HepG2 (cell line): Measurements from ENCODE around the gene RUNX3. TPM values are rescaled to one million over a fixed set of nuclear protein-coding genes. Genes with fewer than 3 reads are reported as not detected.
A peak's percentile ranks its signal among the peaks of the same experiment; 100 is the strongest.

Source experiments
- HNRNPLL ChIP-seq: fragments of 200-400 bp; formaldehyde crosslinking; IDR thresholded peaks from 2 replicates; pipeline ENCODE4 v1.6.1; 2017; ENCODE audit warnings: mild to moderate bottlenecking, low read depth, low read length; ENCODE audit not compliant: poor library complexity, severe bottlenecking
- KLF13 ChIP-seq: sonication (generic); formaldehyde crosslinking; IDR thresholded peaks from 2 replicates; pipeline ENCODE4 v1.4.0; 2020; ENCODE audit warnings: mild to moderate bottlenecking, missing genetic modification reagents
- MIER2 ChIP-seq: IDR thresholded peaks from 2 replicates; pipeline ENCODE4 v1.6.1; 2016; ENCODE audit warnings: missing biosample characterization, missing genetic modification reagents
- PLRG1 ChIP-seq: fragments of 450-650 bp; conservative IDR thresholded peaks from 2 replicates; pipeline ENCODE4 v1.6.1; 2016
- SRSF1 ChIP-seq: fragments of 200-400 bp; formaldehyde crosslinking; optimal IDR thresholded peaks from 2 replicates; pipeline ENCODE3; 2017; ENCODE audit warnings: mild to moderate bottlenecking, low read depth, low read length, moderate library complexity
- THAP11 ChIP-seq: IDR thresholded peaks from 2 replicates; pipeline ENCODE4 v1.6.1; 2016; ENCODE audit warnings: missing biosample characterization, missing genetic modification reagents
- ZNF101 ChIP-seq: sonication (generic); formaldehyde crosslinking; IDR thresholded peaks from 2 replicates; pipeline ENCODE4 v1.4.0; 2020; ENCODE audit warnings: mild to moderate bottlenecking, low read depth, missing genetic modification reagents, borderline replicate concordance
- ZNF431 ChIP-seq: sonication (generic); formaldehyde crosslinking; IDR thresholded peaks from 2 replicates; pipeline ENCODE4 v1.9.0; 2022; ENCODE audit warnings: missing genetic modification reagents, low read depth, mild to moderate bottlenecking, borderline replicate concordance
- ZNF703 ChIP-seq: sonication (generic); formaldehyde crosslinking; IDR thresholded peaks from 2 replicates; pipeline ENCODE4 v1.5.1; 2020; ENCODE audit warnings: missing genetic modification reagents, mild to moderate bottlenecking, moderate library complexity, borderline replicate concordance
- ZNF75D ChIP-seq: sonication (generic); formaldehyde crosslinking; IDR thresholded peaks from 2 replicates; pipeline ENCODE4 v1.8.1; 2023; ENCODE audit warnings: missing genetic modification reagents, mild to moderate bottlenecking, borderline replicate concordance
- polyA plus RNA-seq, 8 experiments: library from polyadenylated mRNA; depleted of rRNA in 3 of 8; stranded (reverse) in 7 of 8; unstranded in 1 of 8; fragments of >200 nt; fragmentation: Illumina TruSeq in 4 of 8; extraction: Trizol in 4 of 8; gene quantifications; 2 replicates each; pipeline versions ENCODE4 v1.2.1 to v1.2.3, GENCODE V29; 2011 to 2016; ENCODE audit warnings: low read depth in 4 of 8, missing spikeins in 1 of 8, mixed read lengths in 1 of 8; ENCODE audit not compliant: insufficient read depth in 1 of 8
- total RNA-seq, 5 experiments: library from RNA; depleted of rRNA; stranded (reverse); fragments of >200 nt; fragmentation: Illumina TruSeq; extraction: Trizol; gene quantifications; 2 replicates each; pipeline ENCODE4 v1.2.3, GENCODE V29; 2016; ENCODE audit warnings: low read depth in 1 of 5
- TF ChIP-seq, protein P1 (sequence below): sonication (generic); formaldehyde crosslinking; IDR thresholded peaks from 2 replicates; pipeline ENCODE4 v1.4.0; 2020; ENCODE audit warnings: mild to moderate bottlenecking, missing genetic modification reagents
- TF ChIP-seq, protein P2 (sequence below): IDR thresholded peaks from 2 replicates; pipeline ENCODE4 v1.6.1; 2018; ENCODE audit warnings: missing genetic modification reagents, mild to moderate bottlenecking, missing compliant biosample characterization
- TF ChIP-seq, protein P3 (sequence below): sonication (generic); formaldehyde crosslinking; IDR thresholded peaks from 2 replicates; pipeline ENCODE4 v1.4.0; 2020; ENCODE audit warnings: mild to moderate bottlenecking, low read depth, missing genetic modification reagents
- TF ChIP-seq, protein P4 (sequence below): sonication (generic); formaldehyde crosslinking; IDR thresholded peaks from 2 replicates; pipeline ENCODE4 v1.4.0; 2020; ENCODE audit warnings: missing genetic modification reagents, mild to moderate bottlenecking, borderline replicate concordance
- TF ChIP-seq, protein P5 (sequence below): sonication (generic); formaldehyde crosslinking; IDR thresholded peaks from 2 replicates; pipeline ENCODE4 v1.4.0; 2020; ENCODE audit warnings: mild to moderate bottlenecking, missing genetic modification reagents, borderline replicate concordance
- TF ChIP-seq, protein P6 (sequence below): sonication (generic); formaldehyde crosslinking; IDR thresholded peaks from 2 replicates; pipeline ENCODE4 v1.8.0; 2022; ENCODE audit warnings: mild to moderate bottlenecking, missing genetic modification reagents

RUNX3 gene
- total and polyA plus RNA-seq, 2 of the 13 experiments (the other 11 are each of a cell fraction or from before 2014, with no cell fraction given) = 0.04 to 0.22 TPM

DNA sequence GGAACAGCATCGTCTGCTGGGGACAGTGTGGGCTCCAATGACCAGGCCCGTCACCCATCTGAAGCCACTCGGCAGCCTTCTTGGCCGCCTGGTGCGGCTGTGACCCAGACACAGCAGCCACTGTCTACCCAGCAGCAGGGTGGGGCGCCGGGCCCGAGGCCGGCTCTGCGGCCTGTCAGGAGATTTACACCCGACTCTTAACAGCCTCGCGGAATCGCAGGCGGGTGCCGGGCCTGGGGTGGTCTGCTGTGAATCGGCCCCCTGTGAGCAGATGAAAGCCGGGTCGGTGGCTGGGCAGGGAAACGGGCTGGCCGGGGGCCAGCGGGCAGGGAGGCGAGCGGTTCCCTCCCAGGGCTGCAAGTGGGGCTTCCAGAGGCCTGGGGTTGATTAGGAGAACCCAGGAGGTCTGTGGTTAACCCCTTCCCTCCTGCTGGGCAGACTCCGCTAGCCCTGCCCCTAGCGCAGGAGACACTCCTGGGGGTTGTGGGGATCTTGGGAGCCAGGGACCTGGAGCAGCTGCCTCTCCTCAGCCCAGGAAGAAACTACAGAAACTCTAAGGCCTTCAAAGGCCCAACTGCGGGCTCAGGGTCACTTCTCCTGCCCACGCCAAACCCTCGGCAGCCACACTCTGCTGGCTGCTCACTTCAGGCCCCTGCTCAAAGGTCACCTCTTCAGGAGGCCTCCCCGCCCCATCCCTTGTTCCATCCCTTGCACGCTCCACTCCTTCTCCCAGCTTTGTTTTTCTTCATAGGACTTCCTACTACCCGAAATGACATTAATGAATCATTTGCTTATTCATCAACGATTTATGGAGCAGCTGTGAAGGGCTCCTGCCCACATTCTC is 15.6 kb downstream of the RUNX3 start (continued):
- TF ChIP-seq, protein P1, sequence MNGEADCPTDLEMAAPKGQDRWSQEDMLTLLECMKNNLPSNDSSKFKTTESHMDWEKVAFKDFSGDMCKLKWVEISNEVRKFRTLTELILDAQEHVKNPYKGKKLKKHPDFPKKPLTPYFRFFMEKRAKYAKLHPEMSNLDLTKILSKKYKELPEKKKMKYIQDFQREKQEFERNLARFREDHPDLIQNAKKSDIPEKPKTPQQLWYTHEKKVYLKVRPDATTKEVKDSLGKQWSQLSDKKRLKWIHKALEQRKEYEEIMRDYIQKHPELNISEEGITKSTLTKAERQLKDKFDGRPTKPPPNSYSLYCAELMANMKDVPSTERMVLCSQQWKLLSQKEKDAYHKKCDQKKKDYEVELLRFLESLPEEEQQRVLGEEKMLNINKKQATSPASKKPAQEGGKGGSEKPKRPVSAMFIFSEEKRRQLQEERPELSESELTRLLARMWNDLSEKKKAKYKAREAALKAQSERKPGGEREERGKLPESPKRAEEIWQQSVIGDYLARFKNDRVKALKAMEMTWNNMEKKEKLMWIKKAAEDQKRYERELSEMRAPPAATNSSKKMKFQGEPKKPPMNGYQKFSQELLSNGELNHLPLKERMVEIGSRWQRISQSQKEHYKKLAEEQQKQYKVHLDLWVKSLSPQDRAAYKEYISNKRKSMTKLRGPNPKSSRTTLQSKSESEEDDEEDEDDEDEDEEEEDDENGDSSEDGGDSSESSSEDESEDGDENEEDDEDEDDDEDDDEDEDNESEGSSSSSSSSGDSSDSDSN (CRISPR knock-in tag) = peak; percentile 61; the same call in 1 of the 2 replicates
- TF ChIP-seq, protein P2, sequence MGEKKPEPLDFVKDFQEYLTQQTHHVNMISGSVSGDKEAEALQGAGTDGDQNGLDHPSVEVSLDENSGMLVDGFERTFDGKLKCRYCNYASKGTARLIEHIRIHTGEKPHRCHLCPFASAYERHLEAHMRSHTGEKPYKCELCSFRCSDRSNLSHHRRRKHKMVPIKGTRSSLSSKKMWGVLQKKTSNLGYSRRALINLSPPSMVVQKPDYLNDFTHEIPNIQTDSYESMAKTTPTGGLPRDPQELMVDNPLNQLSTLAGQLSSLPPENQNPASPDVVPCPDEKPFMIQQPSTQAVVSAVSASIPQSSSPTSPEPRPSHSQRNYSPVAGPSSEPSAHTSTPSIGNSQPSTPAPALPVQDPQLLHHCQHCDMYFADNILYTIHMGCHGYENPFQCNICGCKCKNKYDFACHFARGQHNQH (CRISPR knock-in tag) = no peak
- no peak for TF ChIP-seq MIER2
- no peak for TF ChIP-seq THAP11 (CRISPR knock-in tag)
- TF ChIP-seq HNRNPLL = peak; percentile 37
- TF ChIP-seq, protein P3, sequence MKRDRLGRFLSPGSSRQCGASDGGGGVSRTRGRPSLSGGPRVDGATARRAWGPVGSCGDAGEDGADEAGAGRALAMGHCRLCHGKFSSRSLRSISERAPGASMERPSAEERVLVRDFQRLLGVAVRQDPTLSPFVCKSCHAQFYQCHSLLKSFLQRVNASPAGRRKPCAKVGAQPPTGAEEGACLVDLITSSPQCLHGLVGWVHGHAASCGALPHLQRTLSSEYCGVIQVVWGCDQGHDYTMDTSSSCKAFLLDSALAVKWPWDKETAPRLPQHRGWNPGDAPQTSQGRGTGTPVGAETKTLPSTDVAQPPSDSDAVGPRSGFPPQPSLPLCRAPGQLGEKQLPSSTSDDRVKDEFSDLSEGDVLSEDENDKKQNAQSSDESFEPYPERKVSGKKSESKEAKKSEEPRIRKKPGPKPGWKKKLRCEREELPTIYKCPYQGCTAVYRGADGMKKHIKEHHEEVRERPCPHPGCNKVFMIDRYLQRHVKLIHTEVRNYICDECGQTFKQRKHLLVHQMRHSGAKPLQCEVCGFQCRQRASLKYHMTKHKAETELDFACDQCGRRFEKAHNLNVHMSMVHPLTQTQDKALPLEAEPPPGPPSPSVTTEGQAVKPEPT = no peak
- TF ChIP-seq KLF13 = no peak
- TF ChIP-seq, protein P4, sequence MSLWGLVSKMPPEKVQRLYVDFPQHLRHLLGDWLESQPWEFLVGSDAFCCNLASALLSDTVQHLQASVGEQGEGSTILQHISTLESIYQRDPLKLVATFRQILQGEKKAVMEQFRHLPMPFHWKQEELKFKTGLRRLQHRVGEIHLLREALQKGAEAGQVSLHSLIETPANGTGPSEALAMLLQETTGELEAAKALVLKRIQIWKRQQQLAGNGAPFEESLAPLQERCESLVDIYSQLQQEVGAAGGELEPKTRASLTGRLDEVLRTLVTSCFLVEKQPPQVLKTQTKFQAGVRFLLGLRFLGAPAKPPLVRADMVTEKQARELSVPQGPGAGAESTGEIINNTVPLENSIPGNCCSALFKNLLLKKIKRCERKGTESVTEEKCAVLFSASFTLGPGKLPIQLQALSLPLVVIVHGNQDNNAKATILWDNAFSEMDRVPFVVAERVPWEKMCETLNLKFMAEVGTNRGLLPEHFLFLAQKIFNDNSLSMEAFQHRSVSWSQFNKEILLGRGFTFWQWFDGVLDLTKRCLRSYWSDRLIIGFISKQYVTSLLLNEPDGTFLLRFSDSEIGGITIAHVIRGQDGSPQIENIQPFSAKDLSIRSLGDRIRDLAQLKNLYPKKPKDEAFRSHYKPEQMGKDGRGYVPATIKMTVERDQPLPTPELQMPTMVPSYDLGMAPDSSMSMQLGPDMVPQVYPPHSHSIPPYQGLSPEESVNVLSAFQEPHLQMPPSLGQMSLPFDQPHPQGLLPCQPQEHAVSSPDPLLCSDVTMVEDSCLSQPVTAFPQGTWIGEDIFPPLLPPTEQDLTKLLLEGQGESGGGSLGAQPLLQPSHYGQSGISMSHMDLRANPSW (CRISPR knock-in tag) = no peak
- peak; percentile 39; the same call in 1 of the 2 replicates for TF ChIP-seq ZNF703
- TF ChIP-seq, protein P5, sequence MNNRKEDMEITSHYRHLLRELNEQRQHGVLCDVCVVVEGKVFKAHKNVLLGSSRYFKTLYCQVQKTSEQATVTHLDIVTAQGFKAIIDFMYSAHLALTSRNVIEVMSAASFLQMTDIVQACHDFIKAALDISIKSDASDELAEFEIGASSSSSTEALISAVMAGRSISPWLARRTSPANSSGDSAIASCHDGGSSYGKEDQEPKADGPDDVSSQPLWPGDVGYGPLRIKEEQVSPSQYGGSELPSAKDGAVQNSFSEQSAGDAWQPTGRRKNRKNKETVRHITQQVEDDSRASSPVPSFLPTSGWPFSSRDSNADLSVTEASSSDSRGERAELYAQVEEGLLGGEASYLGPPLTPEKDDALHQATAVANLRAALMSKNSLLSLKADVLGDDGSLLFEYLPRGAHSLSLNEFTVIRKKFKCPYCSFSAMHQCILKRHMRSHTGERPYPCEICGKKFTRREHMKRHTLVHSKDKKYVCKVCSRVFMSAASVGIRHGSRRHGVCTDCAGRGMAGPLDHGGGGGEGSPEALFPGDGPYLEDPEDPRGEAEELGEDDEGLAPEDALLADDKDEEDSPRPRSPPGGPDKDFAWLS (CRISPR knock-in tag) = no peak
- TF ChIP-seq, protein P6, sequence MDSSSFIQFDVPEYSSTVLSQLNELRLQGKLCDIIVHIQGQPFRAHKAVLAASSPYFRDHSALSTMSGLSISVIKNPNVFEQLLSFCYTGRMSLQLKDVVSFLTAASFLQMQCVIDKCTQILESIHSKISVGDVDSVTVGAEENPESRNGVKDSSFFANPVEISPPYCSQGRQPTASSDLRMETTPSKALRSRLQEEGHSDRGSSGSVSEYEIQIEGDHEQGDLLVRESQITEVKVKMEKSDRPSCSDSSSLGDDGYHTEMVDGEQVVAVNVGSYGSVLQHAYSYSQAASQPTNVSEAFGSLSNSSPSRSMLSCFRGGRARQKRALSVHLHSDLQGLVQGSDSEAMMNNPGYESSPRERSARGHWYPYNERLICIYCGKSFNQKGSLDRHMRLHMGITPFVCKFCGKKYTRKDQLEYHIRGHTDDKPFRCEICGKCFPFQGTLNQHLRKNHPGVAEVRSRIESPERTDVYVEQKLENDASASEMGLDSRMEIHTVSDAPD (CRISPR knock-in tag) = 0 out of 2 replicates have a peak, but pooled peaks have one; percentile 23
- no peak for TF ChIP-seq ZNF75D (CRISPR knock-in tag)
- TF ChIP-seq SRSF1 = no peak
- TF ChIP-seq ZNF101 (CRISPR knock-in tag) = no peak
- TF ChIP-seq ZNF431 (CRISPR knock-in tag) = no peak
- no peak for TF ChIP-seq PLRG1
